Neural cell (in vitro differentiated cells): ENCODE measurements around the gene RGS3.

Source experiments
- CTCF ChIP-seq: fragments of 450-650 bp; IDR thresholded peaks from 2 replicates; pipeline ENCODE4 v1.5.1; 2014; ENCODE audit warnings: antibody characterized with exemption, mild to moderate bottlenecking, moderate library complexity; ENCODE audit not compliant: poor library complexity, severe bottlenecking
- EP300 ChIP-seq: fragments of 450-650 bp; conservative IDR thresholded peaks from 2 replicates; pipeline ENCODE4 v1.6.1; 2014; ENCODE audit warnings: antibody characterized with exemption, mild to moderate bottlenecking, moderate library complexity; ENCODE audit not compliant: poor library complexity, severe bottlenecking
- RAD21 ChIP-seq: fragments of 450-650 bp; conservative IDR thresholded peaks from 2 replicates; pipeline ENCODE4 v1.6.1; 2014; ENCODE audit warnings: antibody characterized with exemption, mild to moderate bottlenecking, moderate library complexity

- no peak for TF ChIP-seq EP300
- no peak for TF ChIP-seq CTCF
- TF ChIP-seq RAD21 = no peak
Observed at GRCh38 chr9:113600023-113600823, 136.7 kb downstream of the RGS3 start.
